ENCODE results near the gene LDLRAD2. TPM values are rescaled to one million over a fixed set of nuclear protein-coding genes. Genes with fewer than 3 reads are reported as not detected.
"Not testable (repeated sequence)": the region's sequence is repeated elsewhere in the genome, so short reads cannot be mapped to it uniquely, and the experiment has no call there.

Gene LDLRAD2
- total RNA-seq, 1 donor from 2014 or later, result not detected

DNA sequence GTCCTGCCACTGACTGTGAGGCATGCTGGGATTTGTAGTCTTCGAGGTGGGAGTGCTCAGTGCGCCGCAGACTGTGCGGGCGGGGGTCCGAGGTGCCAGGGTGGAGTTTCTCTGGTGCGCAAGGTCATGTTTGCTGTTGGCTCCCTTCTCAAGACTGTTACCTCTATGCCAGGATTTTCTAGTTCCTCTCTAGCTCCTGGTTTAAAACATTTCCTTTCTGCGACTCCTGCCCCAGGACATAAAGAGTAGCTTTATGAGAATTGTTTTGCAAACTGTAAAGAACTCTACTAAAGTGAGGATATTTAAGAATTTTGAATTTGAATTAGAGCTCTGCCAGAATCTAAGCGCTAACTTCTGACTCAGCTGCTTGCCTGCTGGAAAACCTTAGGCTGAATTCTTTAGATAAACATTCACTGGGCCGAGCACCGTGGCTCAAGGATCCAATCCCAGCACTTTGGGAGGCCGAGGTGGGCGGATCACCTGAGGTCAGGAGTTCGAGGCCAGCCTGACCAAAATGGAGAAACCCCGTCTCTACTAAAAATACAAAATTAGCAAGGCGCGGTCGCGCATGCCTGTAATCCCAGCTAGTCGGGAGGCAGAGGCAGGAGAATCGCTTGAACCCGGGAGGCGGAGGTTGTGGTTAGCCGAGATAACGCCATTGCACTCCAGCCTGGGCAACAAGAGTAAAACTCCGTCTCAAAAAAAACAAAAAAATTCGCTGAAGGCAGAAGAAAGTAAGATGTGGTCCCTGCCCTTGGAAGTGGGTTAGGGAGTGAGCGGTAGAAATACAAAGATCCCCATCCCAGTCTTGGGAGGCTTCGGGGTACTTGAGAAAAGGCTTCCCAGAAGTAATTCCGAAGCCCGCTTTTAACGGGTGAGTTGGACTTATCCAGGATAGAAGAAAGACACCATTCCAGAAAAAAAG is 28.1 kb upstream of the LDLRAD2 start:
- Histone ChIP-seq H3K4me3 (ENCODE audit: low read depth, low read length) (peak overlapping the region; percentile 68), H3K36me3 (ENCODE audit: control insufficient read depth, insufficient read depth, low read length) (no peaks in the 10 kb centered on the region), H3K27me3 (ENCODE audit: control insufficient read depth, insufficient read depth, low read length) (no peaks in the 10 kb centered on the region)
- TF ChIP-seq, protein P1, sequence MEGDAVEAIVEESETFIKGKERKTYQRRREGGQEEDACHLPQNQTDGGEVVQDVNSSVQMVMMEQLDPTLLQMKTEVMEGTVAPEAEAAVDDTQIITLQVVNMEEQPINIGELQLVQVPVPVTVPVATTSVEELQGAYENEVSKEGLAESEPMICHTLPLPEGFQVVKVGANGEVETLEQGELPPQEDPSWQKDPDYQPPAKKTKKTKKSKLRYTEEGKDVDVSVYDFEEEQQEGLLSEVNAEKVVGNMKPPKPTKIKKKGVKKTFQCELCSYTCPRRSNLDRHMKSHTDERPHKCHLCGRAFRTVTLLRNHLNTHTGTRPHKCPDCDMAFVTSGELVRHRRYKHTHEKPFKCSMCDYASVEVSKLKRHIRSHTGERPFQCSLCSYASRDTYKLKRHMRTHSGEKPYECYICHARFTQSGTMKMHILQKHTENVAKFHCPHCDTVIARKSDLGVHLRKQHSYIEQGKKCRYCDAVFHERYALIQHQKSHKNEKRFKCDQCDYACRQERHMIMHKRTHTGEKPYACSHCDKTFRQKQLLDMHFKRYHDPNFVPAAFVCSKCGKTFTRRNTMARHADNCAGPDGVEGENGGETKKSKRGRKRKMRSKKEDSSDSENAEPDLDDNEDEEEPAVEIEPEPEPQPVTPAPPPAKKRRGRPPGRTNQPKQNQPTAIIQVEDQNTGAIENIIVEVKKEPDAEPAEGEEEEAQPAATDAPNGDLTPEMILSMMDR (IDR thresholded peaks at IDR 0.05; ENCODE audit: insufficient read depth, low read length, severe bottlenecking), result no peak
- FAIRE-seq (no peak), DNase-seq (ENCODE audit: low read depth) (no peak)

DNA sequence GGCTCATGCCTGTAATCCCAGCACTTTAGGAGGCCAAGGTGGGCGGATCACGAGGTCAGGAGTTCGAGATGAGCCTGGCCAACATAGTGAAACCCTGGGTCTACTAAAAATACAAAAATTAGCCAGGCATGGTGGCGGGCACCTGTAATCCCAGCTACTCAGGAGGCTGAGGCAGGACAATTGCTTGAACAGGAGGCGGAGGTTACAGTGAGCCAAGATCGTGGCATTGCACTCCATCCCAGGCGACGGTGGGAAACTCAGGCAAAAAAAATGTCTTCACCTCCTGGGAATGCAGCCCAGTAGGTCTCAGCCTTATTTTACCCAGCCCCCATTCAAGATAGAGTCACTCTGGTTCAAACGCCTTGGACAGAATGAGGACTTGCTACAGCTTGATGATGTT is 26.3 kb upstream of the LDLRAD2 start:
- not testable (repeated sequence) for H3K4me3 ChIP-seq (ENCODE audit: low read depth, low read length); DNase-seq (ENCODE audit: low read depth); FAIRE-seq; H3K36me3 ChIP-seq (ENCODE audit: control insufficient read depth, insufficient read depth, low read length); H3K27me3 ChIP-seq (ENCODE audit: control insufficient read depth, insufficient read depth, low read length)

DNA sequence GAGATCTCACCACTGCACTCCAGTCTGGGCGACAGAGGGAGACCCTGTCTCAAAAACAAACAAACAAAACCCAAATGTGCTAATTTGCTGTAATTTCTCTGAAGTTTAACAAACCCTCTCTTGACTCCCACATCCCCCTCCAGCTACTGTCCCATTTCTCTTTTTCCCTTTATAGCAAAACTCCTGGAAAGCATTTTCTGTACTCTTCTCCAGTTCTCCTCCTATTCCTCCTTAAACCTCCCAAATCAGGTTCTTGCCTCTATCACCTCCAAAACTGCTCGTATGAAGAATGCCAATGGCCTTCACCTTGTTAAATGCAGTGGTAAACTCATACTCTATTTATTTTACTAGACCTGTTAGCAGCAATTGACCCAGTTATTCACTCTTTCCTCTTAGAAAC is 25.4 kb upstream of the LDLRAD2 start:
- Histone ChIP-seq H3K36me3 (ENCODE audit: control insufficient read depth, insufficient read depth, low read length) (no peaks in the 10 kb centered on the region), H3K27me3 (ENCODE audit: control insufficient read depth, insufficient read depth, low read length) (no peaks in the 10 kb centered on the region), H3K4me3 (ENCODE audit: low read depth, low read length) (no peak overlapping the region)
- TF ChIP-seq, protein P1 (IDR thresholded peaks at IDR 0.05; ENCODE audit: insufficient read depth, low read length, severe bottlenecking), result no peak
- DNase-seq (ENCODE audit: low read depth) (no peak), FAIRE-seq (no peak)

DNA sequence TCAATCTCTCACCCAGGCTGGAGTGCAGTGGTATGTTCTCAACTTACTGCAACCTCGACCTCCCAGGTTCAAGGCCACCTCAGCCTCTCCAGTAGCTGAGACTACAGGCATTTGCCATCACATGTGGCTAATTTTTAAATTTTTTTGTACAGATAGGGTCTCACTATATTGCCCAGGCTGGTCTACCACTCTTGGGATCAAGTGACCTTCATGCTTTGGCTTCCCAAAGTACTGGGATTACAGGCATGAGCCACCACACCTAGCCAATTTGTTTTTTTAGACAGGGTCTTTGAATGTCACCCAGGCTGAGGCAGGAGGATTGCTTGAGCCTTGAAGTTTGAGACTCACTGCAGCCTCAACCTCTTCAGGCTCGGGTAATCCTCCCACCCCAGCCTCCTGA is 19.0 kb upstream of the LDLRAD2 start:
- no peak for DNase-seq (ENCODE audit: low read depth)
- TF ChIP-seq, protein P1 (IDR thresholded peaks at IDR 0.05; ENCODE audit: insufficient read depth, low read length, severe bottlenecking), result no peak
- no peak overlapping the region for H3K4me3 ChIP-seq (ENCODE audit: low read depth, low read length)
- FAIRE-seq, result no peak
- no peaks in the 10 kb centered on the region for H3K36me3 ChIP-seq (ENCODE audit: control insufficient read depth, insufficient read depth, low read length)
- H3K27me3 ChIP-seq (ENCODE audit: control insufficient read depth, insufficient read depth, low read length), result no peaks in the 10 kb centered on the region

DNA sequence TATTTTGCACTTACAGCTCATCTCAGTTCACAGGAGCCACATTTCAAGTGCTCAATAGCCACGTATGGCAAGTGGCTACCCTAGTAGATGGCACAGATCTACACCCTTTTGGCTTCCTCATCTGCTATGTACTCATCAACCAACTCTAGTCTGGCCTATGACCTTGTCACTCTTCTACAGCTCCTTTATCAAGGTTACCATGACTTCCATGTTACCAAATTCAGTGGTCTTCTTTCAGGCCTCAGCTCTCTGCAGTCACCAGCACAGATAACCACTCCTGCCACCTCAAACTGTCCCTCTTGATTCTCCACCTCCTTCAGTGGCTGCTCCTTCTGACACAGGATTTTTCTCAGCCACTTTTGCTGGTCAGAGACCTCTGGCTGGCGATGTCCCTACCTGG is 17.4 kb upstream of the LDLRAD2 start:
- FAIRE-seq, result no peak
- H3K4me3 ChIP-seq (ENCODE audit: low read depth, low read length), result no peak overlapping the region

DNA sequence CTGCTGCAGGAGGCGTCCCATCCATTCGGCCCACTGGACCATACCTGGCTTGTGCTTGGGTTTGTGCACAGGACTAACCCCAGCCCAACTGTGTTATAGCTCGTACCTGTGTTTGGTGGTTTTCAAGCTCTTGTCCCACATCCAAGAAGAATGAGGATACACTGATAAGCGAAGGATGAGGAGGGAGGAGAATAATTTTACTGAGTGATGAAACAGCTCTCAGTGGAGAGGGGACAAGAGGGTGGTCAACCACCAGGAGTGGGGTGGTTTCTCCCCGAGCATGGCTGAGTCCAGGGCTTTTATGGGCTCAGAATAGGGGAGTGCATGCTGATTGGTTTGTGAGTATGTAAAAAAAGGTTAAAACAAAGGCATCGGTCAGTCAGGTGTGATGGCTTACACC is 17.0 kb upstream of the LDLRAD2 start:
- no peaks in the 10 kb centered on the region for H3K36me3 ChIP-seq (ENCODE audit: control insufficient read depth, insufficient read depth, low read length)
- FAIRE-seq (no peak), DNase-seq (ENCODE audit: low read depth) (no peak)
- TF ChIP-seq, protein P1 (IDR thresholded peaks at IDR 0.05; ENCODE audit: insufficient read depth, low read length, severe bottlenecking), result no peak
- no peaks in the 10 kb centered on the region for H3K27me3 ChIP-seq (ENCODE audit: control insufficient read depth, insufficient read depth, low read length)
- H3K4me3 ChIP-seq (ENCODE audit: low read depth, low read length), result no peak overlapping the region

More for the DNA sequence above, 17.4 kb upstream of the LDLRAD2 start:
- no peaks in the 10 kb centered on the region for H3K36me3 ChIP-seq (ENCODE audit: control insufficient read depth, insufficient read depth, low read length)
- TF ChIP-seq, protein P1 (IDR thresholded peaks at IDR 0.05; ENCODE audit: insufficient read depth, low read length, severe bottlenecking), result no peak
- no peaks in the 10 kb centered on the region for H3K27me3 ChIP-seq (ENCODE audit: control insufficient read depth, insufficient read depth, low read length)
- no peak for DNase-seq (ENCODE audit: low read depth)
